Measurements from ENCODE around the gene CARMIL1.

Gene CARMIL1

DNA sequence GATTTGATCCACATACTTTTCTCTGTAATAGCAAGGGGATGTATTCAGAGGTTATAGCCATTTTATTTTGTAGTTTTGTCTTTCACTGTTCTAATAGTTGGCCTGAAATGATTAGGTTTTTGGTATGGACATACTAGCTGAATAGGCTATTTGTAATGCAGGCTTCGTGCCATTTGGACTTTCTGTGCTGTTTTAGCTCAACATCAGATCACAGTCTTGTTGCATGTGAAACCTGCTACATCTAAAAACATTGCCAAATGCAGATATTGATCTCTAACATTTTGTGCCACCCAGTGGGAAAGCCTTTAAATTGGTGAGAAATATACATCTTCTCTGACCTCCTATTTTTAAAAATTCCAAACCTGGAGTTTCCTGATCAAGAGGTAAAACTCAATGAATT lies 215.3 kb downstream of the CARMIL1 start:
- TF ChIP-seq, protein P1, sequence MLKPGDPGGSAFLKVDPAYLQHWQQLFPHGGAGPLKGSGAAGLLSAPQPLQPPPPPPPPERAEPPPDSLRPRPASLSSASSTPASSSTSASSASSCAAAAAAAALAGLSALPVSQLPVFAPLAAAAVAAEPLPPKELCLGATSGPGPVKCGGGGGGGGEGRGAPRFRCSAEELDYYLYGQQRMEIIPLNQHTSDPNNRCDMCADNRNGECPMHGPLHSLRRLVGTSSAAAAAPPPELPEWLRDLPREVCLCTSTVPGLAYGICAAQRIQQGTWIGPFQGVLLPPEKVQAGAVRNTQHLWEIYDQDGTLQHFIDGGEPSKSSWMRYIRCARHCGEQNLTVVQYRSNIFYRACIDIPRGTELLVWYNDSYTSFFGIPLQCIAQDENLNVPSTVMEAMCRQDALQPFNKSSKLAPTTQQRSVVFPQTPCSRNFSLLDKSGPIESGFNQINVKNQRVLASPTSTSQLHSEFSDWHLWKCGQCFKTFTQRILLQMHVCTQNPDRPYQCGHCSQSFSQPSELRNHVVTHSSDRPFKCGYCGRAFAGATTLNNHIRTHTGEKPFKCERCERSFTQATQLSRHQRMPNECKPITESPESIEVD (tag by site-specific recombination; IDR thresholded peaks at IDR 0.05) = no peak
- POLR2A ChIA-PET = no interaction called here
- peaks cover 0 to 3% of the 10 kb centered on the region in 2 experiments; a peak in 2 of 3 replicates for H3K36me3 ChIP-seq (ENCODE audit: control insufficient read depth in 2 of 2, insufficient read depth in 1 of 2, low read length in 2 of 2)
- H3K27ac ChIP-seq (ENCODE audit: extremely low read depth, low read depth, low read length) = no peak overlapping the region
- H3K4me1 ChIP-seq (ENCODE audit: control insufficient read depth, insufficient read depth, low read length) = peaks cover 4% of the 10 kb centered on the region
- no peak overlapping the region for H3K4me3 ChIP-seq (ENCODE audit: low read depth, low read length)
- CTCF ChIA-PET = interaction anchor here (0.6 to 1.6 kb wide), 6 partner anchors 10 to 229 kb away, joined by 3 to 9 read pairs (median 4); partner anchors contain the start of gene CARMIL1
- no peaks in the 10 kb centered on the region for H3K9me3 ChIP-seq (ENCODE audit: control insufficient read depth, insufficient read depth, low read depth, low read length)

DNA sequence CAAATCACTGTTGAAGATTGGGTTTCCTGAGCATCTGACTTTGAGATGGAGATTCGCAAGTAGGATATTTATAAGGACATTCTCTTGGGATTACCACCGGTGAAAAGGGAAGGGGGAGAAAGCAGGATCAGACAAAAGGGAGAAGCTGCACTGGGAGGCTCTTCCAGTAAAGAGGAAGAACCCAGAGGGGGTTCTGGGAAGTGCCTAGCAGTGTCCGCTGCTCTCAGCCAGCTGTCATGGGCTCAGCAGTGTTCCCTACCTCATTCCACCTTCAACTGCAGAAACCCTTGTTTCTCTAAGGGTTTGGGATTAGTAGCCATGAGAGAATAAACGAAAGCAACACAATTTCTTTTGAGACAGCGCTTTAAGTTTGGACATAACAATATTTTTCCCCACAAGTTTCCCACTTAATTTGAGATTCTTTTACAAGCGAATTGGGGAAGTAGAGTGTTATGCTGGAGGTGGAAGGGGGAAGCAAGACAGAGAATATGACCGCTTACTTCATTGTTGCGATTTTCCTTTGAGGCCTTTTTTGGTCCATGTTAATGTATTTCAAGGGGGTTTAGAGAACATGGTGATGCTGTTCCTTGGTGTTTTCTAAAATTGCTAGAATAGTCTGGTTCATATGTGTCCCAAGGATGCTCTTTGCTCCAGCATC lies 218.3 kb downstream of the CARMIL1 start:
- Histone ChIP-seq H3K4me3 (ENCODE audit: low read depth, low read length) (no peak overlapping the region), H3K4me1 (ENCODE audit: control insufficient read depth, insufficient read depth, low read length) (no peaks in the 10 kb centered on the region; the same call in 1 of the 2 replicates), H3K27ac (ENCODE audit: extremely low read depth, low read depth, low read length) (no peak overlapping the region), H3K36me3 (ENCODE audit: control insufficient read depth in 2 of 2, insufficient read depth in 1 of 2, low read length in 2 of 2) (peaks cover 0 to 3% of the 10 kb centered on the region in 2 experiments; a peak in 1 of 3 replicates), H3K9me3 (ENCODE audit: control insufficient read depth, insufficient read depth, low read depth, low read length) (no peaks in the 10 kb centered on the region)
- POLR2A ChIA-PET = no interaction called here
- TF ChIP-seq ZXDB (tag by site-specific recombination; IDR thresholded peaks at IDR 0.05) = no peak
- TF ChIP-seq ZNF248 (tag by site-specific recombination; IDR thresholded peaks at IDR 0.05) = no peak
- TF ChIP-seq ZNF341 (tag by site-specific recombination; IDR thresholded peaks at IDR 0.05; ENCODE audit: low read depth) = 0 out of 2 replicates have a peak, but pooled peaks have one; percentile 29
- no peak for TF ChIP-seq ZNF112 (tag by site-specific recombination; IDR thresholded peaks at IDR 0.05)
- TF ChIP-seq ZNF707 (tag by site-specific recombination; IDR thresholded peaks at IDR 0.05) = no peak
- no peak for TF ChIP-seq HOXD13 (CRISPR knock-in tag; IDR thresholded peaks at IDR 0.05; ENCODE audit: borderline replicate concordance)
- CTCF ChIA-PET = interaction anchor here (1.6 kb wide), 1 partner anchor 218 kb away, joined by 5 read pairs; the partner anchor contains the start of gene CARMIL1

GRCh38 chr6:25498505-25498904 lies 219.3 kb downstream of the CARMIL1 start:
- H3K27ac ChIP-seq (ENCODE audit: extremely low read depth, low read depth, low read length) = no peak overlapping the region
- no peak overlapping the region for H3K4me3 ChIP-seq (ENCODE audit: low read depth, low read length)
- ChIA-PET POLR2A (no interaction called here), CTCF (no interaction called here)
- no peaks in the 10 kb centered on the region; the same call in 1 of the 2 replicates for H3K4me1 ChIP-seq (ENCODE audit: control insufficient read depth, insufficient read depth, low read length)
- H3K36me3 ChIP-seq (ENCODE audit: control insufficient read depth in 2 of 2, insufficient read depth in 1 of 2, low read length in 2 of 2) = no peaks in the 10 kb centered on the region
- no peaks in the 10 kb centered on the region for H3K9me3 ChIP-seq (ENCODE audit: control insufficient read depth, insufficient read depth, low read depth, low read length)
- TF ChIP-seq FEZF1 (tag by site-specific recombination; IDR thresholded peaks at IDR 0.05) (no peak), MYNN (tag by site-specific recombination; IDR thresholded peaks at IDR 0.05; ENCODE audit: borderline replicate concordance) (no peak), ZBTB20 (tag by site-specific recombination; IDR thresholded peaks at IDR 0.05) (no peak), ZBTB21 (tag by site-specific recombination; IDR thresholded peaks at IDR 0.05) (no peak), ZNF660 (tag by site-specific recombination; IDR thresholded peaks at IDR 0.05) (no peak), ZNF571 (tag by site-specific recombination; IDR thresholded peaks at IDR 0.05) (no peak), ZNF341 (tag by site-specific recombination; IDR thresholded peaks at IDR 0.05; ENCODE audit: low read depth) (no peak), ZNF514 (tag by site-specific recombination; IDR thresholded peaks at IDR 0.05) (no peak), SP7 (tag by site-specific recombination; IDR thresholded peaks at IDR 0.05) (no peak), ZNF529 (tag by site-specific recombination; IDR thresholded peaks at IDR 0.05; ENCODE audit: insufficient replicate concordance) (no peak), ZNF837 (tag by site-specific recombination; IDR thresholded peaks at IDR 0.05) (no peak), ZNF391 (tag by site-specific recombination; IDR thresholded peaks at IDR 0.05; ENCODE audit: borderline replicate concordance, low read depth) (no peak)
- TF ChIP-seq, protein P2, sequence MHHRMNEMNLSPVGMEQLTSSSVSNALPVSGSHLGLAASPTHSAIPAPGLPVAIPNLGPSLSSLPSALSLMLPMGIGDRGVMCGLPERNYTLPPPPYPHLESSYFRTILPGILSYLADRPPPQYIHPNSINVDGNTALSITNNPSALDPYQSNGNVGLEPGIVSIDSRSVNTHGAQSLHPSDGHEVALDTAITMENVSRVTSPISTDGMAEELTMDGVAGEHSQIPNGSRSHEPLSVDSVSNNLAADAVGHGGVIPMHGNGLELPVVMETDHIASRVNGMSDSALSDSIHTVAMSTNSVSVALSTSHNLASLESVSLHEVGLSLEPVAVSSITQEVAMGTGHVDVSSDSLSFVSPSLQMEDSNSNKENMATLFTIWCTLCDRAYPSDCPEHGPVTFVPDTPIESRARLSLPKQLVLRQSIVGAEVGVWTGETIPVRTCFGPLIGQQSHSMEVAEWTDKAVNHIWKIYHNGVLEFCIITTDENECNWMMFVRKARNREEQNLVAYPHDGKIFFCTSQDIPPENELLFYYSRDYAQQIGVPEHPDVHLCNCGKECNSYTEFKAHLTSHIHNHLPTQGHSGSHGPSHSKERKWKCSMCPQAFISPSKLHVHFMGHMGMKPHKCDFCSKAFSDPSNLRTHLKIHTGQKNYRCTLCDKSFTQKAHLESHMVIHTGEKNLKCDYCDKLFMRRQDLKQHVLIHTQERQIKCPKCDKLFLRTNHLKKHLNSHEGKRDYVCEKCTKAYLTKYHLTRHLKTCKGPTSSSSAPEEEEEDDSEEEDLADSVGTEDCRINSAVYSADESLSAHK (tag by site-specific recombination; IDR thresholded peaks at IDR 0.05) = no peak
- TF ChIP-seq, protein P3, sequence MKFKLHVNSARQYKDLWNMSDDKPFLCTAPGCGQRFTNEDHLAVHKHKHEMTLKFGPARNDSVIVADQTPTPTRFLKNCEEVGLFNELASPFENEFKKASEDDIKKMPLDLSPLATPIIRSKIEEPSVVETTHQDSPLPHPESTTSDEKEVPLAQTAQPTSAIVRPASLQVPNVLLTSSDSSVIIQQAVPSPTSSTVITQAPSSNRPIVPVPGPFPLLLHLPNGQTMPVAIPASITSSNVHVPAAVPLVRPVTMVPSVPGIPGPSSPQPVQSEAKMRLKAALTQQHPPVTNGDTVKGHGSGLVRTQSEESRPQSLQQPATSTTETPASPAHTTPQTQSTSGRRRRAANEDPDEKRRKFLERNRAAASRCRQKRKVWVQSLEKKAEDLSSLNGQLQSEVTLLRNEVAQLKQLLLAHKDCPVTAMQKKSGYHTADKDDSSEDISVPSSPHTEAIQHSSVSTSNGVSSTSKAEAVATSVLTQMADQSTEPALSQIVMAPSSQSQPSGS (tag by site-specific recombination; IDR thresholded peaks at IDR 0.05; ENCODE audit: low read depth) = no peak
- TF ChIP-seq, protein P4, sequence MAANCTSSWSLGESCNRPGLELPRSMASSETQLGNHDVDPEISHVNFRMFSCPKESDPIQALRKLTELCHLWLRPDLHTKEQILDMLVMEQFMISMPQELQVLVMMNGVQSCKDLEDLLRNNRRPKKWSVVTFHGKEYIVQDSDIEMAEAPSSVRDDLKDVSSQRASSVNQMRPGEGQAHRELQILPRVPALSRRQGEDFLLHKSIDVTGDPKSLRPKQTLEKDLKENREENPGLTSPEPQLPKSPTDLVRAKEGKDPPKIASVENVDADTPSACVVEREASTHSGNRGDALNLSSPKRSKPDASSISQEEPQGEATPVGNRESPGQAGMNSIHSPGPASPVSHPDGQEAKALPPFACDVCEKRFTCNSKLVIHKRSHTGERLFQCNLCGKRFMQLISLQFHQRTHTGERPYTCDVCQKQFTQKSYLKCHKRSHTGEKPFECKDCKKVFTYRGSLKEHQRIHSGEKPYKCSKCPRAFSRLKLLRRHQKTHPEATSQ (tag by site-specific recombination; IDR thresholded peaks at IDR 0.05) = no peak
- TF ChIP-seq, protein P5, sequence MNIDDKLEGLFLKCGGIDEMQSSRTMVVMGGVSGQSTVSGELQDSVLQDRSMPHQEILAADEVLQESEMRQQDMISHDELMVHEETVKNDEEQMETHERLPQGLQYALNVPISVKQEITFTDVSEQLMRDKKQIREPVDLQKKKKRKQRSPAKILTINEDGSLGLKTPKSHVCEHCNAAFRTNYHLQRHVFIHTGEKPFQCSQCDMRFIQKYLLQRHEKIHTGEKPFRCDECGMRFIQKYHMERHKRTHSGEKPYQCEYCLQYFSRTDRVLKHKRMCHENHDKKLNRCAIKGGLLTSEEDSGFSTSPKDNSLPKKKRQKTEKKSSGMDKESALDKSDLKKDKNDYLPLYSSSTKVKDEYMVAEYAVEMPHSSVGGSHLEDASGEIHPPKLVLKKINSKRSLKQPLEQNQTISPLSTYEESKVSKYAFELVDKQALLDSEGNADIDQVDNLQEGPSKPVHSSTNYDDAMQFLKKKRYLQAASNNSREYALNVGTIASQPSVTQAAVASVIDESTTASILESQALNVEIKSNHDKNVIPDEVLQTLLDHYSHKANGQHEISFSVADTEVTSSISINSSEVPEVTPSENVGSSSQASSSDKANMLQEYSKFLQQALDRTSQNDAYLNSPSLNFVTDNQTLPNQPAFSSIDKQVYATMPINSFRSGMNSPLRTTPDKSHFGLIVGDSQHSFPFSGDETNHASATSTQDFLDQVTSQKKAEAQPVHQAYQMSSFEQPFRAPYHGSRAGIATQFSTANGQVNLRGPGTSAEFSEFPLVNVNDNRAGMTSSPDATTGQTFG (tag by site-specific recombination; IDR thresholded peaks at IDR 0.05; ENCODE audit: borderline replicate concordance) = no peak
